GM21390 (cell line): ENCODE results near the gene DIPK1A.

Source experiments
- ATAC-seq: cut with Tn5 transposase; IDR thresholded peaks from one replicate; pipeline ENCODE4 v1.9.1; 2021; ENCODE audit not compliant: unreplicated experiment

DIPK1A gene

GRCh38 chr1:92843429-92844352, 117.6 kb downstream of the DIPK1A start:
- ATAC-seq, result no peak

GRCh38 chr1:92843046-92843423, 118.2 kb downstream of the DIPK1A start:
- ATAC-seq, result no peak

GRCh38 chr1:92842082-92843045, 118.9 kb downstream of the DIPK1A start:
- no peak for ATAC-seq

GRCh38 chr1:92840600-92840999, 120.7 kb downstream of the DIPK1A start:
- ATAC-seq, result no peak

GRCh38 chr1:92839442-92839841, 121.8 kb downstream of the DIPK1A start:
- ATAC-seq, result no peak

- ATAC-seq, result no peak
These were observed 122.7 kb downstream of the DIPK1A start for GRCh38 chr1:92838519-92838918.

GRCh38 chr1:92837062-92837461, 124.2 kb downstream of the DIPK1A start:
- no peak for ATAC-seq

- ATAC-seq, result no peak
These were observed 126.6 kb downstream of the DIPK1A start for GRCh38 chr1:92834617-92835016.

GRCh38 chr1:92833840-92834239, 127.4 kb downstream of the DIPK1A start:
- no peak for ATAC-seq

- ATAC-seq, result peak; percentile 6
These were observed 128.6 kb downstream of the DIPK1A start for GRCh38 chr1:92832537-92833114.

GRCh38 chr1:92831762-92832536, 129.3 kb downstream of the DIPK1A start, which contains the start of gene RPL5:
TSS of gene RPL5 (plus strand) at chr1:92832040. CDS start at chr1:92832115, 75 bp downstream.
- peak; percentile 93 for ATAC-seq

GRCh38 chr1:92831368-92831761, 129.9 kb downstream of the DIPK1A start:
- no peak for ATAC-seq

GRCh38 chr1:92826792-92827191, 134.5 kb downstream of the DIPK1A start:
- no peak for ATAC-seq

- ATAC-seq, result no peak
These were observed 138.4 kb downstream of the DIPK1A start for GRCh38 chr1:92822879-92823278.

GRCh38 chr1:92820551-92820950, 140.7 kb downstream of the DIPK1A start:
- ATAC-seq, result no peak

GRCh38 chr1:92820024-92820423, 141.2 kb downstream of the DIPK1A start:
- no peak for ATAC-seq

- ATAC-seq, result peak; percentile 76
These were observed 143.1 kb downstream of the DIPK1A start for GRCh38 chr1:92817986-92818764.

- no peak for ATAC-seq
These were observed 144.0 kb downstream of the DIPK1A start for GRCh38 chr1:92817137-92817697.

- ATAC-seq, result no peak
These were observed 144.5 kb downstream of the DIPK1A start for GRCh38 chr1:92816732-92817131.
